ENCODE results near the gene CUX1. TPM values are rescaled to one million over a fixed set of nuclear protein-coding genes. Genes with fewer than 3 reads are reported as not detected.
"Not testable (repeated sequence)": the region's sequence is repeated elsewhere in the genome, so short reads cannot be mapped to it uniquely, and the experiment has no call there.

CUX1 gene
- polyA plus RNA-seq, 3 donors: 22.4 to 47.5 (median 40.9) TPM

DNA sequence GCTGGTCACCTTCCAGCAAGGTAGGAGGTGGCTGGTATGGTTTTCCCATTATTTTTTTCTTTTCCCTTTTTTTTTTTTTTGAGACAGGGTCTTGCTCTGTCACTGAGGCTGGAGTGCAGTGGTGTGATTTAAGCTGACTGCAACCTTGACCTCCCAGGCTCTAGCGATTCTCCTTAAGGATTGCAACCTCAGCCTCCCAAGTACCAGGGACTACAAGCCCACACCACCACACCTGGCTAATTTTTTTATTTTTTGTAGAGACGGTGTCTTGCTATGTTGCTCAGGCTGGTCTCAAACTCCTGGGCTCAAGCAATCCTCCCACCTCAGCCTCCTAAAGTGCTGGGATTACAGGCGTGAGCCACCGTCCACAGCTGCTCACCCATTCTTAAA lies 24.7 kb upstream of the CUX1 start:
- WGBS, 3 donors: 88 to 96% (median 92%) methylated on average over 4 of the region's 4 CpGs
- H3K27ac ChIP-seq (ENCODE audit: low read depth, low read length): not testable (repeated sequence)

DNA sequence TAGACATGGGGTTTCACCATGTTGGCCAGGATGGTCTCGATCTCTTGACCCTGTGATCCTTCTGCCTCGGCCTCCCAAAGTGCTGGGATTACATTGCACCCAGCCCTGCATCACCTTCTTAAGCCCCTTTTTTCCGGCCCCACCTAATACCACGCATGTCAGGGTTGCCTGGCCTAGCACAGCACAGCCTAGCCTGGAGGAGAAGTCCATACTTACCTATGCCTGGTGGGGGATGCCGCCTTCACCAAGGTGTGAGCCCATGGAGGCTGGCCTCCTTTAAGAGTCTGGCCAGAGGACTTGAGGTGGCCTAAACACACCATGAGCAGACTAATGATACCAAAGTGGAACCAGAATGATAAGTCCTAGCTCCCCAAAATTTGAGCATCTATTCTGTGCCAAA lies 22.0 kb upstream of the CUX1 start:
- 93 to 97% (median 97%) methylated on average over 5 of the region's 5 CpGs for WGBS, 3 donors
- H3K27ac ChIP-seq (ENCODE audit: low read depth, low read length): no peak overlapping the region

DNA sequence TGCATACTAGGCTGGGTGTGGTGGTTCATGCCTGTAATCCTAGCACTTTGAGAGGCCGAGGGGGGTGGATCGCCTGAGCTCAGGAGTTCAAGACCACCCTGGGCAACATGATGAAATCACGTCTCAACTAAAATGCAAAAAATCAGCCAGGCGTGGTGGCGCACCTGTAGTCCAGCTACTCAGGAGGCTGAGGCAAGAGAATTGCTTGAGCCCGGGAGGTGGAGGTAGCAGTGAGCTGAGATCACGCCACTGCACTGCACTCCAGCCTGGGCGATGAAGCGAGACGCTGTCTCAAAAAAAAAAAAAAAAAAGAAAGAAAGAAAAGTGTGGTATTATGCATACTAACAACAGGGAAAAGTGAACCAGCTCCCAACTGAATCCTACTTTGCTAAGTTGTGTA lies 19.3 kb upstream of the CUX1 start:
- WGBS, 3 donors: 87 to 94% (median 94%) methylated on average over 10 of the region's 10 CpGs
- not testable (repeated sequence) for H3K27ac ChIP-seq (ENCODE audit: low read depth, low read length)

DNA sequence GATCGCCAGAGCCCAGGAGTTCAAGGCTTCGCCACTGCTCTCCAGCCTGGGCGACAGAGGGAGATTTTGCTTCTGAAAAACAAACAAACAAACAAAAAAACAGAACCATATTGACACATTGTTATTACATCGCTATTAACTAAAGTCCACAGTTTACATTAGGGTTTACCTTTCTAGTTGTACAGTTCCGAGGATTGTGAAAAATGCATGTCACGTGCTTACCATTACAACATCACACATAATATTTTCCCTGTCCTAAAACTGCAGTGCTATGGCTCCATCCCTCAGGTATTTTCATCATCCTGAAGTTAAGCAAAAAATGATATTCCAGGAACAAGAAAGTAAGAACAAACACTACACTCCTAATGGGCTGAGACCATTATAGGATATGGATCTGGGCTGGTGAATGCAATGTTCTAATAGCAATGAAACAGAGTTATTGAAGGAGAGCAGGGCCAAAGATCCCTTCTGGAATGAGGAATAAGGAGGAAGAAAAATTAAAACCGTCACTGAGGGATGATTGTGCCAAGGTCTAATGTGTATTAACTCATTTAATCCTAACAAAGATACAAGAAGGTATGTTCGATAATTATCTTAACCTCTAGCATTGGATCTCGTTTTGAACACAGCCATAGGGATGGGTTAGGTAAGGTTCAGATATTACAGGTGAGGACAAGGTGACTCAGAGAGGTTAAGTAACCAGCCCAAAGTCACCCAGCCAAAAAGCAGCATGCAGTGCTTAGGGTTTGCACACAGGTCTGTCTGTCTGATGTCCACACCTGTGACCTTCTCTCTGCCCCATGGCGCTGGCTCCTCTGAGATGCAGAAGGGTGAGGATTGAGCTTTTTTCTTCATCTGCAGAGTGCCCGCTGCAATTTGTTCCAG lies 14.0 kb upstream of the CUX1 start:
- no peak overlapping the region for H3K27ac ChIP-seq (ENCODE audit: low read depth, low read length)
- 47 to 65% (median 62%) methylated on average over 11 of the region's 11 CpGs for WGBS, 3 donors

DNA sequence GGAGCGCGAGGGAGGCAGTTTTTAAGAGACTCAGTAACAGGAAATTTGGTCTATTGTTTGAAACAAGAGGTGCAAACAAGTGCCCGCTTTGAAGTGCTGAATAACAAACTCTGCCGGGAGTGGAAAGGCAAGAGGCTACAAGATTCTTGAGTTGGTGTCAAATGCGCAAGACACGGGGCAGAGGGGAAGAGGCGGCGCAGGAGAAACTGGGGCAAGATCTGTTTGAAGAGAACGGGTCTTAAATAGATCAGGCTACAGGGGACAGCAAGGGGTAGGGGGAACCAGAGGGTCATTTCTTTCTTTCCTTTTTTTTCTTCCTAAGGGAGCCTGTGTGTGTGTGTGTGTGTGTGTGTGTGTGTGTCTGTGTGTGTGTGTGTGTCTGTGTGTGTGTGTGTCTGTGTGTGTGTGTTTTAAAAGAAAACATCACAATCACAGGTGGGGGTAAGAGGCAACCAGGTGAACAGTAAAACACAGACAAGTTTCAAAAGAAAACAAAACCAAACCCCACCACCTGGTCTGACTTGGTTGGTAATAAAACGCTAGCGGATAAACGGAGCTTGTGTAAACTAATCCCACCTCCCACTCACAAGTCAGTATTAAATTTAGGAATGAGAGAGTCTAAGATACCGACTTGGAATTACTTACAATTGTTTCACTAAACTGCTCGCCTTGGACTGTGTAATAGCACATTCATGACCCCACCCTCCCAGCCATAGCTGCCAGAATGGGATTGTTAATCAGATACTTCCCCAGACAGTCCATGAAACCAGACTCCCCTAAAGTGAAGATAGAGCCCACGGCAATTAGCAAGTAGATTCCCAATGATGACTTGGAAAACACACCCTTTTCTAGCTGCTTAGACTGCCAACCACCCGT lies 13.1 kb upstream of the CUX1 start:
- WGBS, 3 donors: 7 to 18% (median 15%) methylated on average over 16 of the region's 16 CpGs
- no peak overlapping the region for H3K27ac ChIP-seq (ENCODE audit: low read depth, low read length)

DNA sequence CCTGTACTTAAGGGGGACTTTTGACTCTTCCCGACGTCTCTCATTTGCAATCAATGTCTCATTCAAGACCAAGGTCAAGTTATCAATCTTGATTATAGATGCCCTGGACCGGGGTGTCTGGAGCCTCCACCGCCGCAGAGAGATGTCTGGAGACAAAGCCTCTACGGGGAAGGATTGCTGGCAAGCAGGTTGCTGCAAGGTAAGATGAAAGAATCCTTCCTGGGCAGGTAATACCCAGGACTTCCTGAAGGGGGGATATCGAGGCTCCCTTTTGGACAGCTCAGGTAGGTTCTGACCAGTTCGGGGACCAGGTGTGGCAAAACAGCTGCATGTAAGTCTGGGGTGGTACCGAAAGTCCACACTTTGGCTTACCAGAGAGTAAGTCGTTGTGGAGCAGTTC lies 12.5 kb upstream of the CUX1 start:
- 19 to 47% (median 39%) methylated on average over 10 of the region's 10 CpGs for WGBS, 3 donors

DNA sequence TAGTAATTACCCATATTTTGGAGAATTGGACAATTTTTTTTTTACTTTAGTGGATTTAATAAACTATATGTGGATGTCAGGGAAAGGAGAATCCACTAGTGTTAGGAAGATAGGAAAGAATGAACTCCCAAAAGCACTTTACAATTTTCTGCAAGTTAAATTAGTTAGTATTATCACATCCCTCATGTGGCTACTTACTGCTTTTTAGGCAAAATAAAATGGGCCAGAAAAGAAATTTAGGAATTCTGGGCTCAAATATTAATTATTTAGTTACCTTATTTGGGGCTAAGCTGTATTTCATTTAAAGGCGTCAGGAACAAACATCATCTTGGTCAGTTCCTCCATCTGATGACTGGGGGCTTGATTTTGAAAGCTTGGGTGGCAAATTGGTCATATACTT lies 4.8 kb upstream of the CUX1 start:
- H3K27ac ChIP-seq (ENCODE audit: low read depth, low read length): no peak overlapping the region
- WGBS, 3 donors: 83 to 91% (median 88%) methylated on average over 1 of the region's 1 CpG

More for the DNA sequence above, 12.5 kb upstream of the CUX1 start:
- no peak overlapping the region for H3K27ac ChIP-seq (ENCODE audit: low read depth, low read length)

DNA sequence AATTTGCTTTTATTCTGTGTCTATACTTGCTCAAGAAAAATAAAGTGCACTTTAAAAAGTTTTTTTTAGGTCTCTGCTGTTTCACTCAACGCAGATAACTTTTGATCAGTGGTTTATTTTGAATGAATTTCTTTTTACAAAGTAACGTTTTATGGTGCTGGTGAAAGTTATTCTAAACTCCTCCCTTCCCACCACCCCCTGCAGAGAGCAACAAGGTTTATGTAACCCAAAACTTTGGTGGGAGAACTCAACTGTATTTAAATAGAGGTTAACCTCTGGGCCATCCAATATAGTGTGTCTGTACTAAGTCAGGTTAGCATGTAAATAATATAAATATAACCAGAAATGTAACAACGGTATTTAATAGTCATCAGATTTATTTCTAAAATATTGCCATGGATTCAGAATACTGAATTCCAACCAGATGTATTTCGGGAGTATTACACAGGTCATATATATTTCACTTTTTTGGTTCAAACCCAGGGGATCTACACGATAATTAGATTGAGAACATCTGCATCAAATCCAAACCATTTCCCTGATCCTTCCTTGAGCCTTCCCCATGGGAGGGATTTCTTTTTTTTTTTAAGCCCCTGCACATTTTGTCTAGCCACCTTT lies 3.9 kb upstream of the CUX1 start:
- H3K27ac ChIP-seq (ENCODE audit: low read depth, low read length): no peak overlapping the region
- WGBS, 3 donors: 33 to 43% (median 35%) methylated on average over 5 of the region's 5 CpGs

DNA sequence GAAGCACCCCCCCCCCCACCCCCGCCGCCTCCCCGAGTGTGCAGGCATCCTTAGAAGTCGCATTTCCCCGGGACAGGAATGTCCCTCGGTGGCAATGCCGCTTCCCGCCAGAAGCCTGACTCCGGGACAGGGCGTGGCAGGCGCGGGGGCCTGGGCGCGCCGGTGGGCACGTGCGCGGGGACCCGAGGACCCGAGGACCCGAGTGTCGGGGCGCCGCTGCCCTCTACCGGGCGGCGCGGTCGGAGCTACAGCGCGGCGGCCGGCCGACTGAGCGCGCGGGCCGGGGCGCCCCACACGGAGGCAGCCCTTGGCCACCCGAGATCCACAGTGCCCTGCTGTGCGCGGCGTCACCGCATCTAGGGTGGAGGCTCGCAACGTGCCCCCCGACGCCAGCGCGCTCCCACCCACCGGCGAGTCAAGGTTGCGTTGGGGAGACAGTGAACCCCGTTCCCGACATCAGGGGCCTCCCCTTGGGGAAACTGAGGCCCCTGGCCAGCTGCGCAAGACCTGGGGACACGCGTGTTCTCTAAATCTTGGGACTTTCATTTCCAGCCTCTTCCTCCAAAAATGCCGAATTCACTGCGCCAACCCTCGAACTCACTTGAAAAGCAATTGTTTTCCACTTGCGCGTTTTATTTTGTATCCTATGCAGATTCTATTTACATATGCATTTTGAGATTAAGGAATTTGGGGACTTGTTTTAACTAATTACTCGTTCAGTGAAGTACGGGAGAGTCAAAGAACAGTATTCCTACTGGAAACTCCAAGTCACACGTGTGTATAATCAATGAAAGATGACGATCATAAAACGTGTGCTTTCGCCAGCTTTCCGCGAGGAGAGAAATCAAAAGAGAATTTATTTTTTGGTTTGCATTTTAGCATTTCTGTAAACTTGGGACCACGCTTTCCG lies 3.1 kb upstream of the CUX1 start:
- H3K27ac ChIP-seq (ENCODE audit: low read depth, low read length): no peak overlapping the region
- WGBS, 3 donors: 0 to 1% (median 1%) methylated on average over 56 to 74 of the region's 74 CpGs

DNA sequence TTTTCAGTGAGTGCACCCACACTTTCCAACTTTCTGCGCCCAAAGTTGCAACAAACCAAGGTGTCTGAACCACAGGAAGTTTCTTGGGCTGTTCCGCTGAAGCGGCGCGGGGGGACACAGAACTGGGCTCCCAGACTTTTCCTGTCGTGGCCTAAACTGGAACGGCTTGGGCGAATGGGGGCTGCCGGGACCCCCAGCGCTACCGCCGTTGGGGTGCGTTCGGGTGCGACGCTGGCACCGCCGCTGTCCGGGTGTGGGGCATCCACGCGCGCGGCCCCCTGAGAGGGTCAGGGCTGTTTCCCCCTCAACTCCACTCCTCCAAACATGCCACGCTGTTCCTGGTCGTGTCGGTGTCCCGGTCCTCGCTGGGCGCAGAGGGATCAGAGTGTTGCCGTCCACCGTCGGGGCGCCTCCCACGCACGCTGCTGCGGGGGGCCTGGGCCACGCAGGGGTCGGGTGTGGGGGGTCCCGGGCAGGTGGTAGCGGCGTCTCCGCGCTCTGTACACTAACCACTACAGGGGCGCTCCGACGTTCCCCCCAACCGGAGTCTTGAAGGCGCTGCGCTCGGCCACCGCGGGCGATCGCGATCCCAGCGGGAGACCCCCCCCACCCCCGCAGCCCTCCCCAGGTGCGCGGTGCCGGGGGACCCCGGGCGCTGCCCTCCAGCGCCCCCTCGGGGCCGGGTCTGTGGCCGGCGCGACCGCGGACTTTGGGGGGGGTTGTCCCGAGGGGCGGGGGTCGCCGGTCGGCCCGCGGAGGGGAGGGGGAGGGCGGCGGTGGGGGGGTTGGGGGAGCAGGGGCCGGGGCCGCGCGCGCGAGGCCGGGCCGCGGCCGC lies 2.2 kb upstream of the CUX1 start:
- WGBS, 3 donors: 0 to 1% (median 1%) methylated on average over 66 to 70 of the region's 89 CpGs

DNA sequence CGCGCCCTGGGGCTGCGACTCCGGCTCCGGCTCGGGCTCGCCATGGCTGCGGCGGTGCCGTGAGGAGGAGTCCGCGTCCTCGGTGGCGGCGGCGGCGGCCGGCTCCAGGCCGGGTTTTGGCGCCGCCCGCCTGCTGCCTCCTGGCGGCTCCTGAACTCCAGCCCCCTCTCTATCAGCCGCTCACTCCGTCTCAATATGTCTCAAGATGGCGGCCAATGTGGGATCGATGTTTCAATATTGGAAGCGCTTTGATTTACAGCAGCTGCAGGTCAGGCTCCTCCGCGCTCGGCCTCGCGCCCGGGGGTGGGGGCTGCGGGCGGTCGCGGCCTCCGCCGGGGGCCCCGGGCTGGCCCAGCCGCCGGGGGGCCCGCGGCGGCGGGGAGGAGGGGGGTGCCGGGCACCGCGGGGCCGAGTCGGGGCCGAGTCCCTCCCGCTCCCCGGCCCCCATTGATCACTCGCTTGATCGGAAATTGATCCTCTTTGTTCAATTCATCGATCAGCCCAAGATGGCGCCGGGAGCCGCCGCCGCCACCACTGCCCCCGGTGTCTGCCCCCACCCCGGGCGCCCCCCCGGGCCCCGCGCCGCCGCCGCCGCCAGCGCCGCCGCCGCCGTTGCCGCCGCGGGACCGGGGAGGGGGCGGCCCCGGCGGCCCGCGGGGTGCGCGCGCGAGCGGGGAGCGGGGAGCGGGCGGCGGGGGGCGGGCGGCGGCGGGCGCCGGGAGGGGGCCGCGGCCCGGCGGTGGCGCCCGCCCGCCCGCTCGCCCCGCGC lies 1.4 kb upstream of the CUX1 start:
- WGBS, 3 donors: 0 to 1% (median 1%) methylated on average over 39 to 89 of the region's 113 CpGs
- no peak overlapping the region for H3K27ac ChIP-seq (ENCODE audit: low read depth, low read length)

More for the DNA sequence above, 2.2 kb upstream of the CUX1 start:
- no peak overlapping the region for H3K27ac ChIP-seq (ENCODE audit: low read depth, low read length)

DNA sequence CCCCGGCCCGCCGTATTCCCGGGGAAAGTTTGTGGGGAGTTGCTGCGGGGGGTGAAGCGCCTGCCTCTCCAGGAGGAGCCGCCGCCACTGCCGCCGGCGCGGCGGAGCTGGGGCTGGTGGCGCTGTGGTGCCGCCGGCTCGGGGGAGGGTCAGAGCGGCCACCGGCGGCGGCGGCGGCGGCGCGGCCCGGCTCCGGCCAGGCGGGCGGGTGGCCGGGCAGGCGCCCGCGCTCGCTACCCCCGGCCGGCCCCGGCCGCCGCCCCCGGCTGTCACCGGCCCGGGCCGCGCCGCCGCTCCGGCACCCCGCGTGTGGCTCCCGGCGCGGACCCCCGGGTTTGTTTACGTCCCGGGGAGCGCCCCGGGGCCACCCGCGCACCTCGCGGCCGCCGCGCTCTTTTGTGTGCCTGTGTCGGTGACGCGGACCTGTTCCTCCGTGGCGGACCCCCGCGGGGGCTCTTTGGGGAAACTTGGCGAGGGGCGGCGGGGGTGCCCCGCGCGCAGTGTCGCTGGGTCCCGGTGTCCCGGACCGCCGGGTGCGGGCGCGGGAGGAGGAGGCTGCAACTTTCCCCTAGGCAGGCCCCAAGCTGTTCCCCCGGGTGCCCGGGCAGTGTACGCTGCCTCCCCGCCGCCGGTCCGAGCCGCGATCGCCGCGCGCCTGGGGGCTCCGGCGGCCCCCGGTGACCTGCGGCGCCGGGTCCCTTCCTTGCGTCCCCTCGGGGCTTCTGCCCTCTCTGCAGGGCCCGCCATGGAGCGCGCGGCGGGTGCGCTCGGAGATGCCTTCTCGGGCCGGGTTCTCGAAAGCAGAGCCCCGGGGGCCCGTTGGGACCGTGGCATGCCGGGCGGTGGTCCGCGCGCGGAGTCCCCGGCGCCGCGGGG lies 593 bp upstream of the CUX1 start:
- WGBS, 3 donors: 0 to 1% (median 1%) methylated on average over 47 to 130 of the region's 130 CpGs

DNA sequence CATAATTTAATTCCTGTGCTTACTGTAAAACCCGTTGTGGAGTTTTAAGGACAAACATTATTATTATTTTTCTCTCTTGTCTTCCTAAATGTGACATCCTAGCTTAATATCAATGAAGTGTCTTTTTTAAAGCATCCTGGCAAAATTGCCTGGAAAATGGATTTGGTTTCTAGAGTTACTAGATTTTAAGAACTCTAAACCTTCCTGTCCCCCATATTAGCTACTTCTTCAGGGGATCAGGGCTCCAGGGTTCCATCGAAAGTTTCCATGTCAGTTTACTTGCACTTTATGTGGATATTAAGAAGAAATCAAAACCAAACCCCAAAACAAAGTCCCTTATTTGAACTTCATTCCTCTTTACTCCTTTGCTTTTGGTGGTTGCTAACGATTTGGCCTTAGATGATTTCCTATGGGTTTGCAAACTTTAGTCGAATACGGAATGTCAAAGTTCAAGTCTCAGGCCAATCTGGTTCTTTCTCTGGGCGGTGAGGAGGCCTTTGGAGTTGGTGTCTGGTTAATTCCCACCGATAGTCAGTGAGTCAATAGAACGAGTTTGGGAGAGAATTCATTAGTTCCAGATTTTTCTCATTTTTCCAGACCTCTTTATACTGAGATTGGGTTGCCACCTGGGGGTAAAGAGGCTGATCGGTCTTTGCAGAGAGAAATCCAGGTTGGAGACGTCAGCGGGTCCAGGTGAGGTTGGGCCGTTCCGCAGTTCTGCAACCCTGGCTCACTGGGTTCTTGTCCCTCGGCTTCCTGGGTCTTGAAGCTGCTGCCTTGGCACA lies 1.1 kb downstream of the CUX1 start:
- 71 to 83% (median 76%) methylated on average over 14 of the region's 14 CpGs for WGBS, 3 donors
- no peak overlapping the region for H3K27ac ChIP-seq (ENCODE audit: low read depth, low read length)

More for the DNA sequence above, 593 bp upstream of the CUX1 start:
- peak overlapping the region; percentile 2 for H3K27ac ChIP-seq (ENCODE audit: low read depth, low read length)

DNA sequence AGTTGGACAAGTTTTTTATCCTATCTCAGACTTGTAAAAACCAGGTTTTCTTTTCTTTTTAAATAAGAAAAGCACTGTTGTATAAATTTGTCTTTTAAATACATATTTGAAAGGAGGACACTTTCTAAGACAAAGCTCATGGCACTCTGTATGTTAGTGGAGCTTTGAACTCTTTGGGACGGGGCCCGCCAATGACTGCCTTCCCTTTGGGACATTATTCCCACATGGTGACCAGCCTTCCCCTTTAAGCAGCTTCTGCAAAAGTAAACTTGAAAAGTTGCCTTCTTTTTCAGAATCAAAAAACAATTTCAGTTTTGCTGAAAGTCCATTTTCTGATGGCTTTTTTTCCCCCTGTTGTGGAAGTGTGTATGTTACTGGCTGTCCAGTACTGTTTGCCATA lies 1.8 kb downstream of the CUX1 start:
- H3K27ac ChIP-seq (ENCODE audit: low read depth, low read length): no peak overlapping the region
- 62 to 89% (median 65%) methylated on average over 2 of the region's 2 CpGs for WGBS, 3 donors
